Measurements from ENCODE around the gene VARS2.

- no peak for TF ChIP-seq POLR2A (IDR thresholded peaks at IDR 0.05)
- TF ChIP-seq POLR2AphosphoS5 (IDR thresholded peaks at IDR 0.05) = no peak
These were observed 31.0 kb upstream of the VARS2 start for GRCh38 chr6:30882759-30883684.
